Endodermal cell (in vitro differentiated cells): ENCODE results near the gene CSNK1D. TPM values are rescaled to one million over a fixed set of nuclear protein-coding genes. Genes with fewer than 3 reads are reported as not detected.
"Not testable (repeated sequence)": the region's sequence is repeated elsewhere in the genome, so short reads cannot be mapped to it uniquely, and the experiment has no call there.

Source experiments
- DNase-seq: peaks from one replicate; pipeline ENCODE4 v3.0.0-alpha.2; 2017
- H3K27ac ChIP-seq: 2 replicates; pipeline ENCODE4 v1.5.1; 2013; ENCODE audit warnings: mild to moderate bottlenecking, low read depth, low read length, moderate library complexity
- H3K27me3 ChIP-seq: 2 replicates; pipeline ENCODE4 v1.6.1; 2013; ENCODE audit warnings: mild to moderate bottlenecking, low read length, moderate library complexity; ENCODE audit not compliant: insufficient read depth, control insufficient read depth, poor library complexity, severe bottlenecking
- H3K36me3 ChIP-seq: 2 replicates; pipeline ENCODE4 v1.7.0; 2013; ENCODE audit warnings: mild to moderate bottlenecking, low read length, moderate library complexity; ENCODE audit not compliant: control insufficient read depth, insufficient read depth
- H3K4me1 ChIP-seq: one replicate; pipeline ENCODE4 v1.7.0; 2013; ENCODE audit warnings: low read length; ENCODE audit not compliant: control insufficient read depth, insufficient read depth
- H3K4me3 ChIP-seq: 2 replicates; pipeline ENCODE4 v1.5.1; 2013; ENCODE audit warnings: mild to moderate bottlenecking, low read length, moderate library complexity
- H3K9ac ChIP-seq: 2 replicates; pipeline ENCODE4 v1.6.1; 2013; ENCODE audit warnings: mild to moderate bottlenecking, low read length, moderate library complexity; ENCODE audit not compliant: poor library complexity, severe bottlenecking; ENCODE audit errors: extremely low read depth
- H3K9me3 ChIP-seq: 2 replicates; pipeline ENCODE4 v1.6.1; 2013; ENCODE audit warnings: mild to moderate bottlenecking, low read length, moderate library complexity; ENCODE audit not compliant: control insufficient read depth
- H3K27ac Mint-ChIP-seq: 2 replicates; pipeline ENCODE4 v1.8.0; 2020; ENCODE audit warnings: mixed read lengths
- H3K27me3 Mint-ChIP-seq: 2 replicates; pipeline ENCODE4 v1.8.0; 2021; ENCODE audit warnings: mild to moderate bottlenecking, mixed read lengths; ENCODE audit not compliant: insufficient read depth
- H3K36me3 Mint-ChIP-seq: 2 replicates; pipeline ENCODE4 v1.8.0; 2020; ENCODE audit warnings: low read depth, mixed read lengths
- H3K4me1 Mint-ChIP-seq: 2 replicates; pipeline ENCODE4 v1.8.0; 2020; ENCODE audit warnings: mixed read lengths
- H3K4me3 Mint-ChIP-seq: 2 replicates; pipeline ENCODE4 v1.8.0; 2020; ENCODE audit warnings: mild to moderate bottlenecking, moderate library complexity, mixed read lengths
- H3K9me3 Mint-ChIP-seq: 2 replicates; pipeline ENCODE4 v1.8.0; 2020; ENCODE audit warnings: mild to moderate bottlenecking, mixed read lengths
- CTCF ChIP-seq: fragments of 200-600 bp; sonication (generic); conservative IDR thresholded peaks from 2 replicates; pipeline ENCODE4 v1.5.0; 2021; ENCODE audit warnings: antibody characterized with exemption, mild to moderate bottlenecking
- WGBS, 2 experiments: methylation state at CpG; one replicate each; pipeline versions ENCODE4 v1.1.5 to v1.1.7; 2013; ENCODE audit warnings: missing lambda C conversion rate in 2 of 2, mixed read lengths in 1 of 2; ENCODE audit not compliant: insufficient coverage in 1 of 2, insufficient read length in 1 of 2; 5-methylcytosine and 5-hydroxymethylcytosine counted together
- total RNA-seq, 2 donors: library from RNA; stranded (reverse); fragmentation: NEBNext Ultra II Directional in 1 of 2; extraction: Animal tissue kit (Norgen Biotek cat#: 25700) in 1 of 2; gene quantifications; 2 replicates in 1 of 2; 3 replicates in 1 of 2; pipeline ENCODE4 v1.2.1, GENCODE V29; 2021

Gene CSNK1D
- total RNA-seq, 2 donors from 2014 or later: 104 to 143 TPM

GRCh38 chr17:82266142-82266541, 7.4 kb downstream of the CSNK1D start:
- Mint-ChIP-seq H3K4me1 (peaks cover 37% of the 10 kb centered on the region), H3K27me3 (no peaks in the 10 kb centered on the region), H3K36me3 (peaks cover 88% of the 10 kb centered on the region), H3K27ac (no peak overlapping the region), H3K4me3 (no peak overlapping the region), H3K9me3 (no peaks in the 10 kb centered on the region)
- Histone ChIP-seq H3K27ac (no peak overlapping the region), H3K9ac (no peak overlapping the region), H3K4me3 (no peak overlapping the region), H3K9me3 (no peaks in the 10 kb centered on the region), H3K36me3 (peaks cover 94% of the 10 kb centered on the region), H3K4me1 (peaks cover 24% of the 10 kb centered on the region), H3K27me3 (no peaks in the 10 kb centered on the region)
- no peak for DNase-seq
- no peak for TF ChIP-seq CTCF
- WGBS, 2 experiments: 94 to 96% methylated on average over 7 to 10 of the region's 10 CpGs

GRCh38 chr17:82263641-82264040, 9.9 kb downstream of the CSNK1D start:
- no peak for DNase-seq
- Histone ChIP-seq H3K9me3 (no peaks in the 10 kb centered on the region), H3K9ac (no peak overlapping the region), H3K27me3 (no peaks in the 10 kb centered on the region), H3K4me3 (no peak overlapping the region), H3K36me3 (peaks cover 94% of the 10 kb centered on the region), H3K4me1 (peaks cover 11% of the 10 kb centered on the region), H3K27ac (no peak overlapping the region)
- Mint-ChIP-seq H3K9me3 (no peaks in the 10 kb centered on the region), H3K36me3 (peaks cover 93% of the 10 kb centered on the region), H3K27ac (no peak overlapping the region), H3K27me3 (no peaks in the 10 kb centered on the region), H3K4me1 (peaks cover 16% of the 10 kb centered on the region), H3K4me3 (no peak overlapping the region)
- no peak for TF ChIP-seq CTCF
- WGBS, 2 experiments: 96 to 98% methylated on average over 6 to 9 of the region's 9 CpGs

GRCh38 chr17:82262344-82262743, 11.2 kb downstream of the CSNK1D start:
- H3K36me3 ChIP-seq: peaks cover 93% of the 10 kb centered on the region
- no peak overlapping the region for H3K9ac ChIP-seq
- Mint-ChIP-seq H3K4me3 (no peak overlapping the region), H3K36me3 (peaks cover 91% of the 10 kb centered on the region), H3K27me3 (no peaks in the 10 kb centered on the region), H3K9me3 (no peaks in the 10 kb centered on the region), H3K4me1 (peaks cover 3% of the 10 kb centered on the region), H3K27ac (no peak overlapping the region)
- H3K27ac ChIP-seq: no peak overlapping the region
- H3K4me1 ChIP-seq: no peaks in the 10 kb centered on the region
- WGBS, 2 experiments: 95 to 100% methylated on average over 2 to 4 of the region's 4 CpGs
- no peak for DNase-seq
- no peak overlapping the region for H3K4me3 ChIP-seq
- no peaks in the 10 kb centered on the region for H3K27me3 ChIP-seq
- TF ChIP-seq CTCF: no peak
- H3K9me3 ChIP-seq: no peaks in the 10 kb centered on the region

GRCh38 chr17:82259972-82260961, 13.2 kb downstream of the CSNK1D start:
- H3K27ac ChIP-seq, H3K27me3 Mint-ChIP-seq, H3K9ac ChIP-seq, H3K27ac Mint-ChIP-seq, H3K9me3 Mint-ChIP-seq, H3K4me1 ChIP-seq, H3K27me3 ChIP-seq, H3K4me1 Mint-ChIP-seq, H3K4me3 Mint-ChIP-seq, DNase-seq, H3K9me3 ChIP-seq, H3K4me3 ChIP-seq: not testable (repeated sequence)
- H3K36me3 Mint-ChIP-seq: peaks cover 93% of the 10 kb centered on the region
- H3K36me3 ChIP-seq: peaks cover 95% of the 10 kb centered on the region
- WGBS, 2 experiments: 96 to 97% methylated on average over 7 to 8 of the region's 8 CpGs
